NCI-H146 (cell line): ENCODE measurements around the gene LZTR1.
"Not testable (repeated sequence)": the region's sequence is repeated elsewhere in the genome, so short reads cannot be mapped to it uniquely, and the experiment has no call there.

Experiments used
- DNase-seq: peaks from one replicate; lab custom pipeline; 2025; lab: John Stamatoyannopoulos, UW

LZTR1 gene

DNA sequence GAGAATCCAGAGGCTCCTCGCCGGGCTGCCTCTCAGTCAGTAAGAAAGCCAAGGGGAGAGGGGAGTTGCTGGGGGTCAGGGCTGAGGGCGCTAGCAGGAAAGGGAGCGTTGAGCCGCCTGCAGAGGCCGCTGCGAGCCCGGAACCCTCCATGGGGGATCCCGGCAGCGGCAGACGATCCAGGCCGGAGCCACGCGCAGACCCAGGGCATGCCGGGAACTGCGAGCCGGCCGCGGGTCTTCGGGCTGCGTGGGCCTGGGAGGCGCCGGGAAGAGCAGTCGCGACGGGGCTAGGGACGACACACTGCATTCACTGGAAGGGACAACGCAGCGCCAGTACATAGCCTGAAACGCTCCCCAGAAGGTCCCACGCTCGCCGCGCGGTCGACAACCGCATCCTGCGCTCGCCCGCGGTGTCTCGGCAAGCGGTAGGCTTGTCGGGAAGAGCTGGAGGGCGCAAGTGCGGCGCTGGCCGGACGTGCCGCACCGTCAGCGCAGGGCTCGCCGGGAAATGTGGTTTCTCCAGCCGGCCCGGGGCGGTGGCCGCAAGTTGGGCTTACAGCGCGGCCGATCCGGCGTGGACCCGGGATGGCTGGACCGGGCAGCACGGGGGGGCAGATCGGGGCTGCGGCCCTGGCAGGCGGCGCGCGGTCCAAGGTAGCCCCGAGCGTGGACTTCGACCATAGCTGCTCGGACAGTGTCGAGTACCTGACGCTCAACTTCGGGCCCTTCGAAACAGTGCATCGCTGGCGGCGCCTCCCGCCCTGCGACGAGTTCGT is at the start of gene LZTR1:
Gene LZTR1 (plus strand): TSS at position 511 of the 776 bp plus-strand sequence. CDS start 75 bp downstream, at position 586.
- DNase-seq: peak; percentile 62

- DNase-seq: no peak
These were observed 48.2 kb upstream of the LZTR1 start for GRCh38 chr22:20933910-20934309.

- not testable (repeated sequence) for DNase-seq
These were observed 47.0 kb upstream of the LZTR1 start for GRCh38 chr22:20935049-20935448.

- not testable (repeated sequence) for DNase-seq
These were observed 46.1 kb upstream of the LZTR1 start for GRCh38 chr22:20935780-20936539.

- DNase-seq: no peak
These were observed 44.9 kb upstream of the LZTR1 start for GRCh38 chr22:20937031-20937793.

GRCh38 chr22:20937794-20938671 is 44.1 kb upstream of the LZTR1 start:
- DNase-seq: no peak

- not testable (repeated sequence) for DNase-seq
These were observed 42.5 kb upstream of the LZTR1 start for GRCh38 chr22:20939457-20940185.

- no peak for DNase-seq
These were observed 41.9 kb upstream of the LZTR1 start for GRCh38 chr22:20940186-20940651.

GRCh38 chr22:20940904-20941385 is 41.2 kb upstream of the LZTR1 start:
- DNase-seq: no peak

DNA sequence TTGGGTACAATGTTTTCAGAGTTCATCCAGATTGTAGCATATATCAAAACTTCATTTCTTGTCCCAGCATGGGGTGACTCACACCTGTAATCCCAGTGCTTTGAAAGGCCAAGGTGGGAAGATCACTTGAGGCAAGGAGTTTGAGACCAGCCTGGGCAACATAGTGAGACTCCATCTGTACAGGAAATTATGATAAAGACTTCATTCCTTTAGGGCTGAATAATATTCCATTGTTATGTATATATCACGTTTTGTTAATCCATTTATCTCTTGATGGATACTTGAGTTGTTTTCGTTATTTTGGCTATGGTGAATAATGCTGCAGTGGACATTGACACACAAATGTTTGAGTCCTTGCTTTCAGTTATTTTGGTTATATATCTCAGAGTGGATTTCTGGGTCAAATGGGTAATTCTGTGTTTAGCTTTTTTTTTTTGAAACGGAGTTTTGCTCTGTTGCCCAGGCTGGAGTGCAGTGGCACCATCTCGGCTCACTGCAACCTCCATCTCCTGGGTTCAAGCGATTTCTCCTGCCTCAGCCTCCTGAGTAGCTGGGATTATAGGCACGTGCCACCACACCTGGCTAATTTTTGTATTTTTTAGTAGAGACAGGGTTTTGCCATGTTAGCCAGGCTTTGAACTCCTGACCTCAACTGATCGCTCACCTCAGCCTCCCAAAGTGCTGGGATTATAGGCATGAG is 39.7 kb upstream of the LZTR1 start:
- not testable (repeated sequence) for DNase-seq

DNA sequence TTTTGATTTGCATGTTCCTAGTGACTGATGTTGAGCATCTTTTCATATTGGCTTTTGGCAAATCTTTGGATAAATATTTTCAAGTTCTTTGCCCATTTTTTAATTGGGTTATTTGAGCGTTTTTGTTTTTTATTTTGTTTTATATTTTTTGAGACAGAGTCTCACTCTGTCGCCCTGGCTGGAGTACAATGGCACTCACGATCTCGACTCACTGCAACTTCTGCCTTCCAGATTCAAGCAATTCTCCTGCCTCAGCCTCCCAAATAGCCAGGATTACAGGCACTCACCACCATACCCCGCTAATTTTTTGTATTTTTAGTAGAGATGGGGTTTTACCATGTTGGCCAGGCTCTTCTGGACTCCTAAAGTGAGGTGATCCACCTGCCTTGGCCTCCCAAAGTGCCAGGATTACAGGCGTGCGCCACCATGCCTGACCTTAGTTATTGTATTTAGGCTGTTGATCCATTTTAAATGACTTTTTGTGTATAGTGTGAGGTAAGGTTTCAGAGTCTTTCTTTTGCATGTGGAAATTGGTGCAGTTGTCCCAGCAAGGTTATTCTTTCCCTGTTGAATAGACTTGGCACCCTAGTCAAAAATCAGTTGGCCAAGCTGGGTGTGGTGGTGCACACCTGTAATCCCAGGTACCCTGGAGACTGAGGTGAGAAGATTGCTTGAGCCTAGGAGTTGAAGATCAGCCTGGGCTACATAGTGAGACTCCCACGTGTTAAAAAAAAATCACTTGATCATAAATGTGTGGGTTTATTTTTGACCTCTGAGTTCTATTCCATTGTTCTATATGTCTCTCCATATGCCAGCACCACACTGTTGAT is 38.8 kb upstream of the LZTR1 start:
- DNase-seq: no peak

- no peak for DNase-seq
These were observed 38.1 kb upstream of the LZTR1 start for GRCh38 chr22:20944042-20944441.

DNA sequence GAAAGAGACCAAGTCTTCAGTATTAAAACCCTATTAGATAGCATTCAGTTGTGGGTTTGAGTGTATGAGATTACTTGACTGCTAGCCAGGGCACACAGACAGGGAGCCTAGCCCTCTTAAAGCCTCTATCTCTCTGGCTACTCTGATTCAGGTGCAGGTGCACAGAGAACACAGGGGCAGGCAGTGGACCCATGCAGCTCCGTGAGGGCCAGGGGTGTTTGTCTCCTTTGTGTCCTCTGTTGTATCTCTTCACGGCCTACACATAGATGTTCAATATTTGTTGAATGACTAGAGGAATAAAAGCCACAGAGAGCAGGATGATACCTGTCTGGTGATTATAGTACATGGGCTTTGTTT is 36.5 kb upstream of the LZTR1 start:
- DNase-seq: no peak

DNA sequence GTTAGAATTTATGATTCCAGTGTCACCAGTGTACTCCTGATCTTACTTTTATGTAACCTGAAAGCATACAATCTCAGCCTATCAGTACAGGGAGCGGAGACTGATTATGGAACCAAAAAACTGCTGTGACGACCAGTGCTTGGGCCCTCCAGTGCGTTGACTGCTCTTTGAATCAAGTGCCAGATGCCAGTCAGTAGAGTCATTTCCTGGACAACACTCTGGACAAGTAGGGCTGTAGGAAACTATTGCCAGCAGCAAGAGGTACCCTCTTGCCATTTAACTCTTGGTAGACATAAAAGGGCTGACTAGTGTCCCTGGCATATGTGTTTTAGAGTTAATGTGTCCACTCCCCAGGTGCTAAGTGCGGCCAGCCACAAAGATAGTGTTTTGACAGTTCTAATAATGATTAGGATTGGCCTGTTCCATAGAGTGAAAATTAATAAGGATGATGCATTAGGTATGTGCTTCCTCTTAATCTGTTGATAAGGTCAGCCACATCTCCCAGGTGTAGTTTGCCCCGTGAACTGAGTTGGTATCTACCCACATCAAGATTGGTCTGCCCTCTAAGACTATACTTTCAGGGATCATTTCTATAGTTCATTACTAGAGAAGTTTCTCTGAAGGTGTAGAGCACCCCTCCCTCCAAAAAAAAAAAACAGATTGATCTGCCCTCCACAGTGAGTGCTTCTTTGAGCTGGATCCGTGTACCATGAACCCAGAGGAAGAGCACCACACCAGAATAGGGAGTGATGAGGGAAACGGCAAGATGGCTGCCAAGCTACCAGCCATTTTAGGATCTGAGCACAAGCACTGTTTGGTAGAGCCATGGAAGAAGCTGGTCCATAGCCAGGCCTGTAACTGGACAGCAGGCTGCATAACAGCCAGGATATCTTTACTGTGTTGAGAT is 35.8 kb upstream of the LZTR1 start:
- DNase-seq: no peak

DNA sequence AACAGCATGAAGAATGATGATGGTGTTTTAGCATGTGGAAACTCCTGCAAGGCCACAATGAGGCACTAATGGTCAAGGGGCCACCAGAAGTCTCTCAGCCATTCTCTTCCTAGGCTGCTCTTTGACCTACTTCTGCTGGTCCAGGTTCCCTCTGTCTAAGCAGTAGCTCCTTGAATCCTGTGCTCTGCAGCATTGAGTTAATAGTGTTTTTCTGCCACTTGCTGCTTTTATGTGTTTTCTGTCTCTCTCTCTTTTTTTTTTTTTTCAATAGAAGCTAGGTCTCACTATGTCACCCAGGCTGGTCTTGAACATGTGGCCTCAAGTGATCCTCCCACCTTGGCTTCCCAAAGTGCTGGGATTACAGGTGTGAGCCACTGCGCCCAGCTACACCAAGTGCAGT is 35.1 kb upstream of the LZTR1 start:
- DNase-seq: no peak

- DNase-seq: no peak
These were observed 33.6 kb upstream of the LZTR1 start for GRCh38 chr22:20948450-20948849.

DNA sequence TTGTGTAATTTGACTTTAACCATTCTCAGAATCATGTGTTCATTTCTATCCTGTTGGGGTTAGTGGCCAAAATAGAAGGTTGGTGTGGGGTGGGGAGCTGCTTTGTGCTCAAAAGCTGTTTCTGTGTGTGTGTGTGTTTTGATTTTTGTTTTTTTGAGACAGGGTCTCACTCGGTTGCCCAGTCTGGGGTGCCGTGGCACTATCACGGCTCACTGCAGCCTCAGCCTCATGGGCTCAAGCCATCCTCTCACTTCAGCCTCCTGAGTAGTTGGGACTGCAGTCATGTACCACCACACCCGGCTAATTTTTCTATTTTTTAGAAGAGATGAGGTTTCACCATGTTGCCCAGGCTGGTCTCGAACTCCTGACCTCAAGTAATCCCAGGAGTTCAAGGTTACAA is 33.1 kb upstream of the LZTR1 start:
- no peak for DNase-seq

DNA sequence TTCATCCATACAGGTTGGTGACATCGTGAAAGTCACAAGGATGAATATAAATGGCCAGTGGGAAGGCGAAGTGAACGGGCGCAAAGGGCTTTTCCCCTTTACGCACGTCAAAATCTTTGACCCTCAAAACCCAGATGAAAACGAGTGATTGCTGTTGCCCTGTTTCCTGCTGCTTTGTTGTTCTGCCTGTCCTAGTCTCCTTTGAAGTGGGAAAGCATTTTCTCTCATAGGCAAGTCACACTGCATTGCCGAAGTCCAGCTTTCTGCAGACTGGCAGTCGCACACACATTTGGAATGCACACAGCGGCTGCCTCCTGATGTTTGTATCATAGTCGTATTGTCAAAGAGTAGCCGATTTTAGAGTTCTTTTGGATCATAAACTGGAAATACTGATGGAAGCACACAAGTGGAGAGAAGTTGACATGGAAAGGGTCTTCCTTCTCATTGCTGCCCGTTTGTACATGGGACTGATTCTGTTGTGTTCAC is 32.4 kb upstream of the LZTR1 start:
- no peak for DNase-seq
